Stomach (tissue), 4 donors: ENCODE data around the gene HEPHL1.

Experiments
- CTCF ChIP-seq, 7 experiments: fragments of 450-650 bp in 4 of 7; fragments of 200-600 bp in 3 of 7; sonication (generic) in 3 of 7; IDR thresholded peaks; one replicate each; pipeline ENCODE4 v1.5.1; 2016 to 2019; ENCODE audit warnings: antibody characterized with exemption in 7 of 7, control low read depth in 2 of 7, mild to moderate bottlenecking in 1 of 7
- EP300 ChIP-seq: sonication (generic); formaldehyde crosslinking; IDR thresholded peaks from one replicate; pipeline ENCODE4 v1.6.1; 2017; ENCODE audit warnings: antibody characterized with exemption

DNA sequence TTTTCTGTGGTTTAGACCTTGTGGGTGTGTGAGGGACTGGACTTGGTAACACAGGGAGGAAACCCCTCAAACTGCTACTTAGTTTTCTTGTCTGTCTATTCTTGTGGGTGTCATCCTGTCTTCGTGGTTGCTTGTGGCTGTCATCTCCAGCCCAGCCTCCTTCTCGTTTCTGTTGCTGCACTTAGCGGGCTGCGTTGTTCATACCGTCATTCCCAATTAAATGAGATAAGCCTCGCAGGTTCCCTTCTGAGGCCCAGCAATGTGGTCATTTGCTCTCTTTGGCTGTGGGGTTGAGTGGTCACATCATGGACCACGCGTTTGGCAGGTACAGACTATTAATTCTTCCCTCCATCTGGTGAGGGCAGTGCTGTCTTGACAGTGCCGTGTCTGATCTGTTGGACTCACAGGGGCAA lies 126.3 kb downstream of the HEPHL1 start:
- TF ChIP-seq CTCF (IDR thresholded peaks at IDR 0.05) (no peak), EP300 (no peak)
